SK-N-SH (cell line): Measurements from ENCODE around the gene NHLH1. TPM values are rescaled to one million over a fixed set of nuclear protein-coding genes. Genes with fewer than 3 reads are reported as not detected.

ENCODE experiments used
- CTCF ChIA-PET: fragments of 300-600, 350-600 bp; formaldehyde crosslinking; extraction: SDS; loops from one replicate; lab custom pipeline; 2021; lab: Yijun Ruan, JAX
- POLR2A ChIA-PET: fragments of 350-600 bp; sonication (Branson Sonifier 250); formaldehyde crosslinking; extraction: SDS; loops from one replicate; lab custom pipeline; 2020; ENCODE audit warnings: antibody characterized with exemption, inconsistent platforms; lab: Yijun Ruan, JAX
- DNase-seq: peaks from one replicate; pipeline ENCODE4 v3.0.0; 2012
- H2AFZ ChIP-seq: fragments of 200-600 bp; sonication (generic); 2 replicates; pipeline ENCODE4 v1.8.1; 2016; ENCODE audit warnings: antibody characterized with exemption, mild to moderate bottlenecking, low read depth
- H3F3A ChIP-seq: fragments of 200-600 bp; sonication (generic); replicated peaks from 2 replicates; pipeline ENCODE3; 2016; ENCODE audit warnings: antibody characterized with exemption, mild to moderate bottlenecking; ENCODE audit not compliant: insufficient read depth
- H3K27ac ChIP-seq, 2 experiments: fragments of 200-500 bp in 1 of 2; fragments of 200-600 bp in 1 of 2; sonication (Bioruptor generic) in 1 of 2; sonication (generic), shearing (Covaris generic) in 1 of 2; 2 replicates each; pipeline versions ENCODE4 v1.5.1 to v1.6.1; 2014 to 2016; ENCODE audit warnings: low read depth in 2 of 2, inconsistent platforms in 1 of 2, low read length in 1 of 2, mild to moderate bottlenecking in 1 of 2, mixed read lengths in 1 of 2
- H3K27me3 ChIP-seq: fragments of 200-600 bp; sonication (generic), shearing (Covaris generic); 2 replicates; pipeline ENCODE4 v1.6.1; 2016; ENCODE audit warnings: mixed run types; ENCODE audit not compliant: insufficient read depth
- H3K36me3 ChIP-seq, 2 experiments: fragments of 200-500 bp in 1 of 2; fragments of 200-600 bp in 1 of 2; sonication (Bioruptor generic) in 1 of 2; sonication (generic) in 1 of 2; replicated peaks in 1 of 2; 2 replicates each; pipeline versions ENCODE3 to v1.5.1; 2014 to 2016; ENCODE audit warnings: low read length in 1 of 2, mild to moderate bottlenecking in 1 of 2; ENCODE audit not compliant: insufficient read depth in 2 of 2, control insufficient read depth in 1 of 2
- H3K4me1 ChIP-seq, 2 experiments: fragments of 200-500 bp in 1 of 2; fragments of 200-600 bp in 1 of 2; sonication (Bioruptor generic) in 1 of 2; sonication (generic), shearing (Covaris generic) in 1 of 2; 2 replicates each; pipeline versions ENCODE4 v1.5.1 to v1.6.1; 2014 to 2016; ENCODE audit warnings: low read depth in 1 of 2, low read length in 1 of 2, mixed run types in 1 of 2; ENCODE audit not compliant: insufficient read depth in 2 of 2, control insufficient read depth in 1 of 2
- H3K4me2 ChIP-seq: fragments of 200-600 bp; sonication (generic), shearing (Covaris generic); 2 replicates; pipeline ENCODE4 v1.6.1; 2017; ENCODE audit warnings: mixed run types
- H3K4me3 ChIP-seq, 2 experiments: fragments of 200-500 bp in 1 of 2; fragments of 200-600 bp in 1 of 2; sonication (Bioruptor generic) in 1 of 2; sonication (generic), shearing (Covaris generic) in 1 of 2; 2 replicates each; pipeline versions ENCODE4 v1.5.1 to v1.8.1; 2014 to 2016; ENCODE audit warnings: low read depth in 2 of 2, inconsistent platforms in 1 of 2, low read length in 1 of 2, mild to moderate bottlenecking in 1 of 2, mixed read lengths in 1 of 2, moderate library complexity in 1 of 2
- H3K79me2 ChIP-seq: fragments of 200-600 bp; sonication (generic); 2 replicates; pipeline ENCODE4 v1.8.1; 2017; ENCODE audit warnings: mild to moderate bottlenecking; ENCODE audit not compliant: insufficient read depth
- H3K9ac ChIP-seq: fragments of 200-600 bp; sonication (generic); 2 replicates; pipeline ENCODE4 v1.6.1; 2017; ENCODE audit warnings: mixed run types
- H3K9me2 ChIP-seq: fragments of 200-600 bp; sonication (generic); 2 replicates; pipeline ENCODE4 v1.6.1; 2017; ENCODE audit warnings: mixed run types
- H3K9me3 ChIP-seq: fragments of 200-600 bp; sonication (generic); 2 replicates; pipeline ENCODE4 v1.6.1; 2017; ENCODE audit warnings: mixed run types, mild to moderate bottlenecking, moderate library complexity
- H4K20me1 ChIP-seq: fragments of 200-600 bp; sonication (generic); 2 replicates; pipeline ENCODE4 v1.6.1; 2017; ENCODE audit warnings: mild to moderate bottlenecking, mixed run types; ENCODE audit not compliant: insufficient read depth
- CHD2 ChIP-seq: fragments of 150-350 bp; IDR thresholded peaks from 2 replicates; pipeline ENCODE4 v1.6.1; 2018; ENCODE audit warnings: low read length; ENCODE audit not compliant: partially characterized antibody
- CTCF ChIP-seq: fragments of 200-600 bp; sonication (generic); IDR thresholded peaks from 2 replicates; pipeline ENCODE4 v1.6.1; 2017; ENCODE audit warnings: antibody characterized with exemption, mild to moderate bottlenecking, moderate library complexity
- ELF1 ChIP-seq: IDR thresholded peaks from 2 replicates; pipeline ENCODE4 v1.4.0; 2012
- EP300 ChIP-seq, 2 experiments: IDR thresholded peaks; 2 replicates each; pipeline versions ENCODE4 v1.4.0 to v1.6.1; 2012; ENCODE audit warnings: borderline replicate concordance in 1 of 2, low read depth in 1 of 2, low read length in 1 of 2
- EZH2phosphoT487 ChIP-seq: fragments of 200-600 bp; sonication (generic); IDR thresholded peaks from 2 replicates; pipeline ENCODE4 v1.6.1; 2017; ENCODE audit warnings: low read depth, mixed run types, mild to moderate bottlenecking, antibody characterized with exemption, moderate library complexity, borderline replicate concordance
- FOSL2 ChIP-seq: IDR thresholded peaks from 2 replicates; pipeline ENCODE4 v1.4.0; 2012; ENCODE audit warnings: low read depth, mild to moderate bottlenecking, moderate library complexity, borderline replicate concordance
- FOXJ3 ChIP-seq: sonication (generic); formaldehyde crosslinking; IDR thresholded peaks from 2 replicates; pipeline ENCODE4 v1.5.1; 2020; ENCODE audit warnings: mild to moderate bottlenecking, missing genetic modification reagents
- FOXM1 ChIP-seq: IDR thresholded peaks from 2 replicates; pipeline ENCODE4 v1.4.0; 2012; ENCODE audit warnings: low read depth, mild to moderate bottlenecking
- GATA2 ChIP-seq: sonication (generic); formaldehyde crosslinking; IDR thresholded peaks from 2 replicates; pipeline ENCODE4 v1.5.0; 2020; ENCODE audit warnings: mild to moderate bottlenecking, missing genetic modification reagents
- JUND ChIP-seq: IDR thresholded peaks from 2 replicates; pipeline ENCODE4 v1.4.0; 2012
- MAX ChIP-seq: IDR thresholded peaks from 2 replicates; pipeline ENCODE4 v1.4.0; 2012; ENCODE audit warnings: low read depth
- RAD21 ChIP-seq: IDR thresholded peaks from 2 replicates; pipeline ENCODE4 v1.6.1; 2012; ENCODE audit warnings: mild to moderate bottlenecking, low read length
- RCOR1 ChIP-seq: fragments of 150-350 bp; IDR thresholded peaks from 2 replicates; pipeline ENCODE4 v1.6.1; 2017; ENCODE audit warnings: antibody characterized with exemption, low read length
- SIN3A ChIP-seq: IDR thresholded peaks from 2 replicates; pipeline ENCODE4 v1.6.1; 2012; ENCODE audit warnings: low read depth, mild to moderate bottlenecking, low read length, moderate library complexity, borderline replicate concordance
- SMC3 ChIP-seq: IDR thresholded peaks from 2 replicates; pipeline ENCODE4 v1.6.1; 2012; ENCODE audit warnings: low read depth, low read length, improper control_type of control experiment
- TAF1 ChIP-seq: IDR thresholded peaks from 2 replicates; pipeline ENCODE4 v1.6.1; 2012; ENCODE audit warnings: low read depth, mild to moderate bottlenecking, low read length, moderate library complexity, borderline replicate concordance
- TEAD4 ChIP-seq: IDR thresholded peaks from 2 replicates; pipeline ENCODE4 v1.4.0; 2012; ENCODE audit warnings: mild to moderate bottlenecking, borderline replicate concordance; ENCODE audit not compliant: insufficient read depth
- USF1 ChIP-seq: IDR thresholded peaks from 2 replicates; pipeline ENCODE4 v1.4.0; 2012; ENCODE audit warnings: low read depth, borderline replicate concordance
- YY1 ChIP-seq: IDR thresholded peaks from 2 replicates; pipeline ENCODE4 v1.4.0; 2012; ENCODE audit warnings: low read depth, mild to moderate bottlenecking
- ZBTB33 ChIP-seq: IDR thresholded peaks from 2 replicates; pipeline ENCODE4 v1.4.0; 2012; ENCODE audit warnings: low read depth, borderline replicate concordance
- WGBS: methylation state at CpG from one replicate; pipeline ENCODE4 v1.1.6; 2017; ENCODE audit warnings: low lambda C conversion rate; 5-methylcytosine and 5-hydroxymethylcytosine counted together
- polyA plus RNA-seq, 3 experiments: library from polyadenylated mRNA; depleted of rRNA; stranded (reverse); fragments of >200 nt; gene quantifications; 2 replicates each; pipeline ENCODE4 v1.2.3, GENCODE V29; 2012

The NHLH1 gene
- polyA plus RNA-seq, 1 of the 3 experiments (the other 2 are of a cell fraction), result 0.18 TPM

GRCh38 chr1:160351629-160352028 lies 15.2 kb upstream of the NHLH1 start:
- H3K4me1 ChIP-seq, result no peaks in the 10 kb centered on the region
- DNase-seq, result no peak
- no peaks in the 10 kb centered on the region for H4K20me1 ChIP-seq
- peaks cover 5% of the 10 kb centered on the region; the same call in 1 of the 2 replicates for H3K79me2 ChIP-seq
- H3K4me2 ChIP-seq, result no peak overlapping the region
- no peaks in the 10 kb centered on the region for H3F3A ChIP-seq
- CTCF ChIA-PET, result interaction anchor here (0.6 to 6.4 kb wide), 7 partner anchors 9 to 99 kb away, joined by 3 to 100 read pairs (median 4); no protein-coding TSS in a partner anchor
- no peak overlapping the region for H3K27ac ChIP-seq
- WGBS, result 92% methylated on average over 4 of the region's 4 CpGs
- POLR2A ChIA-PET, result no interaction called here
- TF ChIP-seq GATA2 (no peak), CTCF (no peak), ELF1 (no peak), TEAD4 (no peak), YY1 (no peak), RAD21 (no peak)
- no peaks in the 10 kb centered on the region for H3K9me2 ChIP-seq
- H3K36me3 ChIP-seq, result peaks cover 44 to 91% of the 10 kb centered on the region in 2 experiments
- no peaks in the 10 kb centered on the region for H3K9me3 ChIP-seq
- no peaks in the 10 kb centered on the region for H3K27me3 ChIP-seq
- no peak overlapping the region for H2AFZ ChIP-seq
- H3K4me3 ChIP-seq, result no peak overlapping the region
- no peak overlapping the region for H3K9ac ChIP-seq

- ChIA-PET CTCF (interaction anchor here (1.1 to 6.4 kb wide), 4 partner anchors 10 to 61 kb away, joined by 3 to 100 read pairs (median 12); no protein-coding TSS in a partner anchor), POLR2A (no interaction called here)
- Histone ChIP-seq H3K4me1 (no peaks in the 10 kb centered on the region), H3K4me2 (no peak overlapping the region), H3K9ac (no peak overlapping the region), H3K36me3 (peaks cover 39 to 92% of the 10 kb centered on the region in 2 experiments), H3K9me2 (no peaks in the 10 kb centered on the region), H3K27ac (no peak overlapping the region), H3K4me3 (no peak overlapping the region), H2AFZ (no peak overlapping the region), H3F3A (no peaks in the 10 kb centered on the region), H4K20me1 (no peaks in the 10 kb centered on the region), H3K27me3 (no peaks in the 10 kb centered on the region), H3K9me3 (no peaks in the 10 kb centered on the region), H3K79me2 (no peaks in the 10 kb centered on the region)
- TF ChIP-seq YY1 (no peak), FOXM1 (no peak), EZH2phosphoT487 (no peak), TEAD4 (no peak), RCOR1 (no peak), USF1 (no peak), MAX (no peak), CHD2 (no peak), EP300 (IDR thresholded peaks at IDR 0.05; ENCODE audit: borderline replicate concordance in 1 of 2, low read depth in 1 of 2, low read length in 1 of 2) (no peak), FOSL2 (no peak), ELF1 (no peak), TAF1 (no peak), ZBTB33 (no peak), JUND (no peak), FOXJ3 (CRISPR knock-in tag) (no peak), SMC3 (no peak), SIN3A (no peak)
- WGBS, result 92% methylated on average over 8 of the region's 8 CpGs
- no peak for DNase-seq
These were observed 14.3 kb upstream of the NHLH1 start for GRCh38 chr1:160352555-160352954.
